ENCODE measurements around the gene ERN1.

Gene ERN1

DNA sequence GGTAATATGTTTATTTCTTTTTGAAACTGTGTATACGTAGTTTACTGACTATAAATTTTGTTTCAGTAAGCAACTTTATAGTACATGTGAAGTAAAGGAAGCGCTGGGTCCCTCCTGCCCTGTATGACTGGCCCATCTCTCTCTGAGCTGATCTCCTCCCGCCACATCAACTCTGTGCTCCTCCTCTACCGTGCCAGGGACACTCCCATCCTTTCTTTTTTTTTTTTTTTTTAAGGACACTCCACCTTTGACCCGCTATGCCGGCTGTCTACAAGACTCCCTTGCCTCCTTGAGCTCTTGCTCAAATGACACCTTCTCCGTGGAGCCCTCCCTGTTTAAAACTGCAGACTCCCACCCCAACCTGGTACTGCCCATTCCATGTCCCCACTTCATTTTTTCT is 35.5 kb downstream of the ERN1 start:
- DNase-seq: no peak
- H3K27ac ChIP-seq: no peak overlapping the region
- H3K4me3 ChIP-seq (ENCODE audit: low read depth, low read length): no peak overlapping the region
- H3K27me3 ChIP-seq (replicated peaks): no peaks in the 10 kb centered on the region
- TF ChIP-seq, protein P1, sequence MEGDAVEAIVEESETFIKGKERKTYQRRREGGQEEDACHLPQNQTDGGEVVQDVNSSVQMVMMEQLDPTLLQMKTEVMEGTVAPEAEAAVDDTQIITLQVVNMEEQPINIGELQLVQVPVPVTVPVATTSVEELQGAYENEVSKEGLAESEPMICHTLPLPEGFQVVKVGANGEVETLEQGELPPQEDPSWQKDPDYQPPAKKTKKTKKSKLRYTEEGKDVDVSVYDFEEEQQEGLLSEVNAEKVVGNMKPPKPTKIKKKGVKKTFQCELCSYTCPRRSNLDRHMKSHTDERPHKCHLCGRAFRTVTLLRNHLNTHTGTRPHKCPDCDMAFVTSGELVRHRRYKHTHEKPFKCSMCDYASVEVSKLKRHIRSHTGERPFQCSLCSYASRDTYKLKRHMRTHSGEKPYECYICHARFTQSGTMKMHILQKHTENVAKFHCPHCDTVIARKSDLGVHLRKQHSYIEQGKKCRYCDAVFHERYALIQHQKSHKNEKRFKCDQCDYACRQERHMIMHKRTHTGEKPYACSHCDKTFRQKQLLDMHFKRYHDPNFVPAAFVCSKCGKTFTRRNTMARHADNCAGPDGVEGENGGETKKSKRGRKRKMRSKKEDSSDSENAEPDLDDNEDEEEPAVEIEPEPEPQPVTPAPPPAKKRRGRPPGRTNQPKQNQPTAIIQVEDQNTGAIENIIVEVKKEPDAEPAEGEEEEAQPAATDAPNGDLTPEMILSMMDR (IDR thresholded peaks at IDR 0.05; ENCODE audit: low read depth, low read length, missing control alignments): no peak
- H3K36me3 ChIP-seq (replicated peaks): no peaks in the 10 kb centered on the region
- in situ Hi-C loops (cut with HindIII; ENCODE audit: low pct_ligation_motif_present, low sequenced_read_pairs): no loop called here

DNA sequence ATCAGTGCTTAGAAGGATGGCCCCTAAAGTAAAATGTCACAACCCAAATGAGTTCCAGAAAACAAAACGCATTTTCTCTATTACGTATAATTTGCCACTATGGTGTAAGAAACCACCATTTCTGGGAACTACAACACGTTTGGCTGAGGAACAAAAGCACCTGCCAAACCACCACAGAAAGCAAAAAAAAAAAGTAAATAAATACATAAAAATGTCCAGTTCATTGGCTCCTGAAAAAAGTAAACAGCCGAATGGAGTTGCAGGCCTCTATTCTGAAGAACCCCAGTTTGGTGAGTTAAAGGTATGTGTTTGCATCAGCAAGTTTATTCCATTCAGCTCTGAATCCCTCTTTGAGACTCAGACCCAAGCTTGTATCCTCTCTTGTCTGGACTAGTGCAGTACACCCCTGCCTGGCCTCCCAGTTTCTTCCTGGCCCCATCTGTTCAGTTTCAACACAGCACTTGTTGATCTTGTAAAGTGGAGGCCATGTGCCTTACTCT is 36.9 kb downstream of the ERN1 start:
- TF ChIP-seq, protein P1 (IDR thresholded peaks at IDR 0.05; ENCODE audit: low read depth, low read length, missing control alignments): no peak
- Histone ChIP-seq H3K27me3 (replicated peaks) (no peaks in the 10 kb centered on the region), H3K27ac (no peak overlapping the region), H3K36me3 (replicated peaks) (no peaks in the 10 kb centered on the region), H3K4me3 (ENCODE audit: low read depth, low read length) (no peak overlapping the region)
- in situ Hi-C loops (cut with HindIII; ENCODE audit: low pct_ligation_motif_present, low sequenced_read_pairs): no loop called here
- DNase-seq: no peak

DNA sequence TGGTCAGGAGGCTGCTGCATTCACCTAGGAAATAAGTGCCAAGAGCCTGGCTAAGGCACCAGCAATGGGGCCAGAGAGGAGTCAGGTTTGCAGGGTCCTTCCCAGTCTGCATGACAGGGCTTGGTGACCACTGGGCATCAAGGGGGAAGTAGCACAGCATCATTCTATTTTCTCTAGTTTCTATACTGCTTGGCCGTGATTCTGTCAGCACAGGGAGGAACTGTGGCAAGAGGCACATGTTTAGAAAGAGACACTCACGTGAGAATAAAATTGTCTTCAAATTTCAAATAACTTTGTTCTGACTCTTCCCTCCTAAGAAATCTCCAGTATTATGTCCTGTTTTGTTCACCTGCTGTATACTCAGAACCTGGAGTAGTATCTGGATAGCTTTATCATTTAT is 37.8 kb downstream of the ERN1 start:
- Histone ChIP-seq H3K27me3 (replicated peaks) (no peaks in the 10 kb centered on the region), H3K36me3 (replicated peaks) (no peaks in the 10 kb centered on the region), H3K4me3 (ENCODE audit: low read depth, low read length) (no peak overlapping the region), H3K27ac (no peak overlapping the region)
- in situ Hi-C loops (cut with HindIII; ENCODE audit: low pct_ligation_motif_present, low sequenced_read_pairs): no loop called here
- TF ChIP-seq, protein P1 (IDR thresholded peaks at IDR 0.05; ENCODE audit: low read depth, low read length, missing control alignments): no peak
- DNase-seq: no peak

DNA sequence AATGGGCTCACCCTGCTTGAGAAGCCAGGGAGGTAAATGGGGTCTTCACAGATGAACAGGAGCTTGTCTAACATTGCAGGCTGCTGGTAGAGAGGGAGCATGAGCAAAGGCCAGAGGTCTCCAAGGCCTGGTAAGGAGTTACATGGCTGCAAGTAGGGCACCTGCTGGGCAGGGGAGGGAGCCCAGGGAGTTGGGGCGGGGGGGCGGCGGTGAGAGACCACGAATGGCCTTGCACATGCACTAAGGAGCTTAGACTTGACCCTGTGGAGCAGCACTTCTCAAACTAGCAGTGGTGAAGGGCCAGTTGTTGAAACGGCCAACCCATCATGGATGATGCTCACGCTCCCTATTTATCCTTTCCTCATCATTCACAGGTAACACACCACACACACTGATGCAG is 38.4 kb downstream of the ERN1 start:
- in situ Hi-C loops (cut with HindIII; ENCODE audit: low pct_ligation_motif_present, low sequenced_read_pairs): no loop called here
- Histone ChIP-seq H3K4me3 (ENCODE audit: low read depth, low read length) (no peak overlapping the region), H3K27ac (no peak overlapping the region), H3K27me3 (replicated peaks) (no peaks in the 10 kb centered on the region), H3K36me3 (replicated peaks) (no peaks in the 10 kb centered on the region)
- no peak for DNase-seq
- TF ChIP-seq, protein P1 (IDR thresholded peaks at IDR 0.05; ENCODE audit: low read depth, low read length, missing control alignments): no peak

- Histone ChIP-seq H3K27me3 (replicated peaks) (no peaks in the 10 kb centered on the region), H3K4me3 (ENCODE audit: low read depth, low read length) (no peak overlapping the region), H3K36me3 (replicated peaks) (no peaks in the 10 kb centered on the region), H3K27ac (no peak overlapping the region)
- TF ChIP-seq, protein P1 (IDR thresholded peaks at IDR 0.05; ENCODE audit: low read depth, low read length, missing control alignments): no peak
- in situ Hi-C loops (cut with HindIII; ENCODE audit: low pct_ligation_motif_present, low sequenced_read_pairs): no loop called here
- no peak for DNase-seq
These were observed 38.8 kb downstream of the ERN1 start for GRCh38 chr17:64091116-64091515.

GRCh38 chr17:64090144-64090543 is 39.8 kb downstream of the ERN1 start:
- TF ChIP-seq, protein P1 (IDR thresholded peaks at IDR 0.05; ENCODE audit: low read depth, low read length, missing control alignments): no peak
- H3K36me3 ChIP-seq (replicated peaks): no peaks in the 10 kb centered on the region
- H3K4me3 ChIP-seq (ENCODE audit: low read depth, low read length): no peak overlapping the region
- in situ Hi-C loops (cut with HindIII; ENCODE audit: low pct_ligation_motif_present, low sequenced_read_pairs): no loop called here
- no peak for DNase-seq
- no peaks in the 10 kb centered on the region for H3K27me3 ChIP-seq (replicated peaks)
- H3K27ac ChIP-seq: no peak overlapping the region

Data from brain microvascular endothelial cell (primary cell).